Karpas-422 (cell line): Measurements from ENCODE around the gene SIGLEC5. TPM values are rescaled to one million over a fixed set of nuclear protein-coding genes. Genes with fewer than 3 reads are reported as not detected.

Experiments
- DNase-seq: peaks from one replicate; pipeline ENCODE4 v3.0.0-alpha.2; 2015
- H2AFZ ChIP-seq: fragments of 200-600 bp; sonication (generic); 2 replicates; pipeline ENCODE4 v1.6.1; 2014; ENCODE audit warnings: antibody characterized with exemption, low read length, mixed read lengths
- H3K27ac ChIP-seq: fragments of 200-600 bp; sonication (generic); 2 replicates; pipeline ENCODE4 v1.5.1; 2014; ENCODE audit warnings: mild to moderate bottlenecking, low read length, moderate library complexity
- H3K27me3 ChIP-seq: fragments of 200-600 bp; sonication (generic); 2 replicates; pipeline ENCODE4 v1.6.1; 2014; ENCODE audit warnings: low read length, mixed read lengths
- H3K36me3 ChIP-seq: fragments of 200-600 bp; sonication (generic); 2 replicates; pipeline ENCODE4 v1.6.1; 2014; ENCODE audit warnings: low read length, mixed read lengths; ENCODE audit not compliant: insufficient read depth
- H3K4me1 ChIP-seq: fragments of 200-600 bp; sonication (generic); 2 replicates; pipeline ENCODE4 v1.6.1; 2014; ENCODE audit warnings: mild to moderate bottlenecking, low read length, mixed read lengths
- H3K4me2 ChIP-seq: fragments of 200-600 bp; sonication (generic); 2 replicates; pipeline ENCODE4 v1.6.1; 2014; ENCODE audit warnings: low read length, low read depth, mild to moderate bottlenecking; ENCODE audit not compliant: poor library complexity, severe bottlenecking
- H3K4me3 ChIP-seq: fragments of 200-600 bp; sonication (generic); 2 replicates; pipeline ENCODE4 v1.5.1; 2014; ENCODE audit warnings: mild to moderate bottlenecking, antibody characterized with exemption, low read length, mixed read lengths
- H3K79me2 ChIP-seq: fragments of 200-600 bp; sonication (generic); 2 replicates; pipeline ENCODE4 v1.6.1; 2014; ENCODE audit warnings: mild to moderate bottlenecking, low read length, mixed read lengths
- H3K9ac ChIP-seq: fragments of 200-600 bp; sonication (generic); 2 replicates; pipeline ENCODE4 v1.6.0; 2014; ENCODE audit warnings: low read length
- H3K9me2 ChIP-seq: fragments of 200-600 bp; sonication (generic), shearing (Covaris generic); replicated peaks from 2 replicates; pipeline ENCODE4 v1.6.0; 2014; ENCODE audit warnings: mild to moderate bottlenecking, low read length, moderate library complexity; ENCODE audit not compliant: insufficient read depth
- H3K9me3 ChIP-seq: fragments of 300-700, 200-600 bp; sonication (generic); 2 replicates; pipeline ENCODE4 v1.6.1; 2014; ENCODE audit warnings: low read length, mixed read lengths
- H4K20me1 ChIP-seq: fragments of 200-600 bp; sonication (generic); 2 replicates; pipeline ENCODE4 v1.6.1; 2014; ENCODE audit warnings: mild to moderate bottlenecking, antibody characterized with exemption, low read length, low read depth; ENCODE audit not compliant: insufficient read depth
- total RNA-seq: library from RNA; depleted of rRNA; stranded (reverse); fragments of >200 nt; shearing (Covaris generic); gene quantifications from 2 replicates; pipeline ENCODE4 v1.2.3, GENCODE V29; 2014; ENCODE audit warnings: low replicate concordance

SIGLEC5 gene
- total RNA-seq, 1 experiment from 2014 or later: not detected

- no peaks in the 10 kb centered on the region for H3K27me3 ChIP-seq
- H3K9ac ChIP-seq: no peak overlapping the region
- no peaks in the 10 kb centered on the region for H3K36me3 ChIP-seq
- H3K79me2 ChIP-seq: no peaks in the 10 kb centered on the region
- H3K4me2 ChIP-seq: no peak overlapping the region
- no peaks in the 10 kb centered on the region for H3K9me2 ChIP-seq
- DNase-seq: no peak
- no peak overlapping the region for H3K4me3 ChIP-seq
- H3K27ac ChIP-seq: no peak overlapping the region
- no peak overlapping the region for H2AFZ ChIP-seq
- peaks cover 15% of the 10 kb centered on the region for H3K4me1 ChIP-seq
- H4K20me1 ChIP-seq: no peaks in the 10 kb centered on the region
- H3K9me3 ChIP-seq: peaks cover 5% of the 10 kb centered on the region; the same call in 1 of the 2 replicates
Measured at GRCh38 chr19:51598159-51598915, 31.9 kb downstream of the SIGLEC5 start.

- H3K9ac ChIP-seq: peak overlapping the region; percentile 72
- no peaks in the 10 kb centered on the region for H3K36me3 ChIP-seq
- no peak overlapping the region for H3K27ac ChIP-seq
- peaks cover 20% of the 10 kb centered on the region for H3K4me1 ChIP-seq
- H3K79me2 ChIP-seq: no peaks in the 10 kb centered on the region
- no peaks in the 10 kb centered on the region for H4K20me1 ChIP-seq
- peak overlapping the region; percentile 73 for H3K4me3 ChIP-seq
- peaks cover 5% of the 10 kb centered on the region; the same call in 1 of the 2 replicates for H3K9me3 ChIP-seq
- DNase-seq: no peak
- no peaks in the 10 kb centered on the region for H3K27me3 ChIP-seq
- no peaks in the 10 kb centered on the region for H3K9me2 ChIP-seq
- H3K4me2 ChIP-seq: peak overlapping the region; percentile 79
- no peak overlapping the region for H2AFZ ChIP-seq
Measured at GRCh38 chr19:51595190-51596175, 34.7 kb downstream of the SIGLEC5 start.

- H4K20me1 ChIP-seq: no peaks in the 10 kb centered on the region
- no peak for DNase-seq
- H3K4me3 ChIP-seq: peak overlapping the region; percentile 73
- H3K9ac ChIP-seq: peak overlapping the region; percentile 72
- peaks cover 20% of the 10 kb centered on the region for H3K4me1 ChIP-seq
- H3K27ac ChIP-seq: no peak overlapping the region
- peak overlapping the region; percentile 79 for H3K4me2 ChIP-seq
- H3K27me3 ChIP-seq: no peaks in the 10 kb centered on the region
- peak overlapping the region; percentile 98 for H2AFZ ChIP-seq
- no peaks in the 10 kb centered on the region for H3K79me2 ChIP-seq
- no peaks in the 10 kb centered on the region for H3K36me3 ChIP-seq
- peaks cover 5% of the 10 kb centered on the region; the same call in 1 of the 2 replicates for H3K9me3 ChIP-seq
- H3K9me2 ChIP-seq: no peaks in the 10 kb centered on the region
Measured at GRCh38 chr19:51594774-51595109, 35.5 kb downstream of the SIGLEC5 start.

GRCh38 chr19:51593969-51594773 is 36.0 kb downstream of the SIGLEC5 start:
- H3K27ac ChIP-seq: no peak overlapping the region

GRCh38 chr19:51593138-51593890 is 36.9 kb downstream of the SIGLEC5 start:
- H3K4me1 ChIP-seq: peaks cover 20% of the 10 kb centered on the region
- H2AFZ ChIP-seq: peak overlapping the region; percentile 77; the same call in 1 of the 2 replicates
- peaks cover 4% of the 10 kb centered on the region; the same call in 1 of the 2 replicates for H3K9me3 ChIP-seq
- H3K27me3 ChIP-seq: no peaks in the 10 kb centered on the region
- peak overlapping the region; percentile 79 for H3K4me2 ChIP-seq
- peak overlapping the region; percentile 72 for H3K9ac ChIP-seq
- peaks cover 3% of the 10 kb centered on the region; the same call in 1 of the 2 replicates for H3K36me3 ChIP-seq
- H3K4me3 ChIP-seq: peak overlapping the region; percentile 73
- no peaks in the 10 kb centered on the region for H3K79me2 ChIP-seq
- H3K27ac ChIP-seq: no peak overlapping the region
- DNase-seq: peak; percentile 49
- H4K20me1 ChIP-seq: no peaks in the 10 kb centered on the region
- no peaks in the 10 kb centered on the region for H3K9me2 ChIP-seq

More at GRCh38 chr19:51593969-51594773, 36.0 kb downstream of the SIGLEC5 start:
- Histone ChIP-seq H3K79me2 (no peaks in the 10 kb centered on the region), H3K27me3 (no peaks in the 10 kb centered on the region), H3K36me3 (no peaks in the 10 kb centered on the region), H2AFZ (peak overlapping the region; percentile 98), H3K9me3 (peaks cover 5% of the 10 kb centered on the region; the same call in 1 of the 2 replicates), H3K4me1 (peaks cover 20% of the 10 kb centered on the region), H3K4me3 (peak overlapping the region; percentile 73), H3K9ac (peak overlapping the region; percentile 72), H3K4me2 (peak overlapping the region; percentile 79), H4K20me1 (no peaks in the 10 kb centered on the region), H3K9me2 (no peaks in the 10 kb centered on the region)
- peak; percentile 100 for DNase-seq

- DNase-seq: no peak
- Histone ChIP-seq H3K4me2 (no peak overlapping the region), H2AFZ (no peak overlapping the region), H3K9ac (no peak overlapping the region), H3K4me3 (no peak overlapping the region), H3K27me3 (no peaks in the 10 kb centered on the region), H3K4me1 (peaks cover 20% of the 10 kb centered on the region), H4K20me1 (no peaks in the 10 kb centered on the region), H3K9me2 (no peaks in the 10 kb centered on the region), H3K9me3 (peaks cover 11% of the 10 kb centered on the region), H3K36me3 (peaks cover 10% of the 10 kb centered on the region), H3K79me2 (no peaks in the 10 kb centered on the region), H3K27ac (no peak overlapping the region)
Measured at GRCh38 chr19:51592521-51592920, 37.7 kb downstream of the SIGLEC5 start.

GRCh38 chr19:51590441-51590840 is 39.8 kb downstream of the SIGLEC5 start:
- Histone ChIP-seq H3K79me2 (no peaks in the 10 kb centered on the region), H3K4me3 (no peak overlapping the region), H2AFZ (no peak overlapping the region), H3K9me3 (peaks cover 30% of the 10 kb centered on the region), H3K9ac (no peak overlapping the region), H3K27me3 (no peaks in the 10 kb centered on the region), H4K20me1 (no peaks in the 10 kb centered on the region), H3K36me3 (peaks cover 31% of the 10 kb centered on the region), H3K27ac (no peak overlapping the region), H3K4me2 (no peak overlapping the region), H3K9me2 (no peaks in the 10 kb centered on the region), H3K4me1 (peaks cover 20% of the 10 kb centered on the region)
- no peak for DNase-seq
